OCI-LY1 (cell line): ENCODE measurements around the gene ADAM12.

Experiments
- H2AFZ ChIP-seq: fragments of 200-600 bp; sonication (generic), shearing (Covaris generic); 2 replicates; pipeline ENCODE4 v1.6.0; 2014; ENCODE audit warnings: antibody characterized with exemption, mild to moderate bottlenecking, low read length
- H3F3A ChIP-seq: fragments of 200-600 bp; sonication (generic), shearing (Covaris generic); 2 replicates; pipeline ENCODE4 v1.6.0; 2014; ENCODE audit warnings: mild to moderate bottlenecking, antibody characterized with exemption, low read length, moderate library complexity; ENCODE audit not compliant: insufficient read depth
- H3K27ac ChIP-seq: fragments of 200-600 bp; sonication (generic); 2 replicates; pipeline ENCODE4 v1.5.1; 2014; ENCODE audit warnings: low read length, mixed run types, mild to moderate bottlenecking, low read depth; ENCODE audit not compliant: poor library complexity, severe bottlenecking
- H3K27me3 ChIP-seq: fragments of 200-600 bp; sonication (generic); 2 replicates; pipeline ENCODE4 v1.6.0; 2014; ENCODE audit warnings: antibody characterized with exemption, mild to moderate bottlenecking, low read length, moderate library complexity; ENCODE audit not compliant: insufficient read depth
- H3K36me3 ChIP-seq: fragments of 200-600 bp; sonication (generic); 2 replicates; pipeline ENCODE4 v1.6.1; 2014; ENCODE audit warnings: mild to moderate bottlenecking, antibody characterized with exemption, low read length, moderate library complexity, mixed read lengths; ENCODE audit not compliant: insufficient read depth
- H3K4me1 ChIP-seq: fragments of 200-600 bp; sonication (generic); 2 replicates; pipeline ENCODE4 v1.5.1; 2014; ENCODE audit warnings: mild to moderate bottlenecking, low read length, moderate library complexity; ENCODE audit not compliant: insufficient read depth, severe bottlenecking
- H3K4me2 ChIP-seq: fragments of 200-600 bp; sonication (generic), shearing (Covaris generic); 2 replicates; pipeline ENCODE4 v1.6.1; 2014; ENCODE audit warnings: low read length
- H3K4me3 ChIP-seq: fragments of 200-600 bp; sonication (generic); 2 replicates; pipeline ENCODE4 v1.5.1; 2014; ENCODE audit warnings: low read length, low read depth, mild to moderate bottlenecking, mixed read lengths; ENCODE audit not compliant: poor library complexity, severe bottlenecking
- H3K79me2 ChIP-seq: fragments of 200-600 bp; shearing (Covaris generic); 2 replicates; pipeline ENCODE4 v1.6.1; 2016; ENCODE audit warnings: mixed run types, low read length, mixed read lengths; ENCODE audit not compliant: insufficient read depth
- H3K9ac ChIP-seq: fragments of 200-600 bp; sonication (generic), shearing (Covaris generic); 2 replicates; pipeline ENCODE4 v1.6.1; 2014; ENCODE audit warnings: mild to moderate bottlenecking, low read length, mixed read lengths
- H3K9me2 ChIP-seq: fragments of 200-600 bp; sonication (generic), shearing (Covaris generic); 2 replicates; pipeline ENCODE4 v1.6.1; 2014; ENCODE audit warnings: low read depth, mild to moderate bottlenecking, low read length, mixed read lengths
- H3K9me3 ChIP-seq: fragments of 200-600 bp; shearing (Covaris generic); 2 replicates; pipeline ENCODE4 v1.6.1; 2014; ENCODE audit warnings: low read length, mixed read lengths
- H4K20me1 ChIP-seq: fragments of 200-600 bp; sonication (generic), shearing (Covaris generic); 2 replicates; pipeline ENCODE4 v1.6.0; 2016; ENCODE audit warnings: mild to moderate bottlenecking, low read length; ENCODE audit not compliant: insufficient read depth
- CTCF ChIP-seq: fragments of 200-600 bp; sonication (generic), shearing (Covaris generic); IDR thresholded peaks from 2 replicates; pipeline ENCODE4 v1.5.1; 2017; ENCODE audit warnings: mild to moderate bottlenecking, antibody characterized with exemption, low read length, moderate library complexity, mixed read lengths
- EZH2 ChIP-seq: fragments of 200-600 bp; sonication (generic), shearing (Covaris generic); IDR thresholded peaks from 2 replicates; pipeline ENCODE4 v1.8.0; 2017; ENCODE audit warnings: borderline replicate concordance, mixed run types, mild to moderate bottlenecking, antibody characterized with exemption, low read length, moderate library complexity, mixed read lengths

ADAM12 gene

GRCh38 chr10:126111516-126111915, 276.8 kb downstream of the ADAM12 start:
- no peaks in the 10 kb centered on the region for H3K79me2 ChIP-seq
- H3K4me1 ChIP-seq: no peaks in the 10 kb centered on the region
- no peaks in the 10 kb centered on the region for H3K9me3 ChIP-seq
- H3F3A ChIP-seq: no peaks in the 10 kb centered on the region
- no peak overlapping the region for H3K27ac ChIP-seq
- H3K27me3 ChIP-seq: no peaks in the 10 kb centered on the region
- H3K9ac ChIP-seq: no peak overlapping the region
- no peaks in the 10 kb centered on the region for H3K9me2 ChIP-seq
- no peak for TF ChIP-seq EZH2
- TF ChIP-seq CTCF: no peak
- H3K4me2 ChIP-seq: no peak overlapping the region
- H2AFZ ChIP-seq: no peak overlapping the region
- H4K20me1 ChIP-seq: no peaks in the 10 kb centered on the region
- no peak overlapping the region for H3K4me3 ChIP-seq
- no peaks in the 10 kb centered on the region for H3K36me3 ChIP-seq

- Histone ChIP-seq H3K9me2 (no peaks in the 10 kb centered on the region), H3K4me3 (no peak overlapping the region), H4K20me1 (no peaks in the 10 kb centered on the region), H3K9me3 (no peaks in the 10 kb centered on the region), H3K36me3 (no peaks in the 10 kb centered on the region), H2AFZ (no peak overlapping the region), H3F3A (no peaks in the 10 kb centered on the region), H3K4me2 (no peak overlapping the region), H3K4me1 (no peaks in the 10 kb centered on the region), H3K79me2 (no peaks in the 10 kb centered on the region), H3K27ac (no peak overlapping the region), H3K9ac (no peak overlapping the region), H3K27me3 (no peaks in the 10 kb centered on the region)
- TF ChIP-seq EZH2: no peak
- TF ChIP-seq CTCF: no peak
These were observed 277.6 kb downstream of the ADAM12 start for GRCh38 chr10:126110489-126111180.

GRCh38 chr10:126109893-126110292, 278.4 kb downstream of the ADAM12 start:
- Histone ChIP-seq H4K20me1 (no peaks in the 10 kb centered on the region), H3K4me2 (no peak overlapping the region), H3F3A (no peaks in the 10 kb centered on the region), H3K27ac (no peak overlapping the region), H3K9me3 (no peaks in the 10 kb centered on the region), H3K9ac (no peak overlapping the region), H3K27me3 (no peaks in the 10 kb centered on the region), H2AFZ (no peak overlapping the region), H3K79me2 (no peaks in the 10 kb centered on the region), H3K4me3 (no peak overlapping the region), H3K36me3 (no peaks in the 10 kb centered on the region), H3K4me1 (no peaks in the 10 kb centered on the region), H3K9me2 (no peaks in the 10 kb centered on the region)
- no peak for TF ChIP-seq CTCF
- no peak for TF ChIP-seq EZH2
